Kidney glomerular epithelial cell (primary cell): Measurements from ENCODE around the gene DNASE1L1.

Source experiments
- DNase-seq: peaks from one replicate; lab custom pipeline; 2025; lab: John Stamatoyannopoulos, UW

The DNASE1L1 gene

DNA sequence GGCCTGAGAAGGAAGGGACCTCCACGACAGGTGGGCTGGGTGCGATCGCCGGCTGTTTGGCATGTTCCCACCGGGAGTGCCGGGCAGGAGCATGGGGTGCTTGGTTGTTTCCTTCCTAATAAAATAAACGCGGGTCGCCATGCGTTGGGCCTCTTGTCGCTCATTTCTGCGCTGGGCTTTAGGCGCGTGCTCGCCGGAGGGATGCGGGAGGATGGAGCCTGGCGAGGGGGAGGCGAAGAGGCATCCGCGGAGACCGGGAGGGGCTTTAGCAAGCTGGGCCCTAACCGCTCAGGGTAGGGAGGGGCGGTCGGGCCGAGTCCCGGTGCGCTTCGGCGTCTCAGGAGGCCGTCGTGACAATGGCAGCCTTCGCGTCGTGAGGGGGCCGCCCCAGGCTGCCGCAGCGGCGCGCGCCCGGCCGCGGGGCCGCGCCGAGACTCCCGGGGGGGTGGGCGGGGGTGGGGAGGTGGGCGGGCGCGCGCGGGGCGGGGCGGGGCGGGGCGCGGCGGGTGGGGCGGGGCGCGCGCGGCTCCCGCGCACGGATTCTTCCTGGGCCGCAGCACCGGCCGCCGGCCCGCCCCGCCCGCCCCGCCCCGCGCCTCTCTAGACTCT is 27.4 kb upstream of the DNASE1L1 start:
- DNase-seq, result no peak

DNA sequence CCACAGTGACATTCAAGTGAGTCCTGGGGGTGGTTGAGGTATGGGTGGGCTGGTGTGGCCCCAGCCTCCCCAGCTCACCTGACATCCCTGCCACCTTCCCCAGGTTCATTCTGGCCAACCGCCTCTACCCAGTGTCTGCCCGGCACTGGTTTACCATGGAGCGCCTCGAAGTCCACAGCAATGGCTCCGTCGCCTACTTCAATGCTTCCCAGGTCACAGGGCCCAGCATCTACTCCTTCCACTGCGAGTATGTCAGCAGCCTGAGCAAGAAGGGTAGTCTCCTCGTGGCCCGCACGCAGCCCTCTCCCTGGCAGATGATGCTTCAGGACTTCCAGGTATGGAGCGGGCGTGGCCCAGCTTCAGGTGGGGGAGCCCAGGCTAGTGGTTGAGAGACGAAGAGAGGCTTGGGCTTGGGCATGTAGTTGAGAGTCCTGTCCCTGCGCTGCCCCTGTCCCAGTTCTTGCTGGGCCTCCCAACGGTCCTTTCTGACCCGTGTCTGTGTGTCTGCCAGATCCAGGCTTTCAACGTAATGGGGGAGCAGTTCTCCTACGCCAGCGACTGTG is 26.2 kb upstream of the DNASE1L1 start:
- no peak for DNase-seq

- no peak for DNase-seq
Measured at GRCh38 chrX:154434394-154435168, 25.5 kb upstream of the DNASE1L1 start.

- no peak for DNase-seq
Measured at GRCh38 chrX:154433605-154434004, 24.6 kb upstream of the DNASE1L1 start.

DNA sequence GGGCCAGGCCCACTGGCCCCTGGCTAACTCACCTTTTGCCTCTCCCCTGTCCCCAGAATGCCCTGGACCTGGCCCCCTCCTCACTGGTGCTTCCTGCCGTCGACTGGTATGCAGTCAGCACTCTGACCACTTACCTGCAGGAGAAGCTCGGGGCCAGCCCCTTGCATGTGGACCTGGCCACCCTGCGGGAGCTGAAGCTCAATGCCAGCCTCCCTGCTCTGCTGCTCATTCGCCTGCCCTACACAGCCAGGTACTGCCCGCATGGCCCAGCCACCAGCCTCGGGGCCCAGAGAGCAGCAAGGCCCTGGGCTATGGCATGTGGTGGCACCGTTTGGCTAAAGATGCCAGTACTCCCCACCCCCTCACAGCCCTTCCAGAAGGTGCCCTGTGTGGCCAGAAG is 23.2 kb upstream of the DNASE1L1 start:
- no peak for DNase-seq

GRCh38 chrX:154431341-154431740 is 22.3 kb upstream of the DNASE1L1 start:
- no peak for DNase-seq

DNA sequence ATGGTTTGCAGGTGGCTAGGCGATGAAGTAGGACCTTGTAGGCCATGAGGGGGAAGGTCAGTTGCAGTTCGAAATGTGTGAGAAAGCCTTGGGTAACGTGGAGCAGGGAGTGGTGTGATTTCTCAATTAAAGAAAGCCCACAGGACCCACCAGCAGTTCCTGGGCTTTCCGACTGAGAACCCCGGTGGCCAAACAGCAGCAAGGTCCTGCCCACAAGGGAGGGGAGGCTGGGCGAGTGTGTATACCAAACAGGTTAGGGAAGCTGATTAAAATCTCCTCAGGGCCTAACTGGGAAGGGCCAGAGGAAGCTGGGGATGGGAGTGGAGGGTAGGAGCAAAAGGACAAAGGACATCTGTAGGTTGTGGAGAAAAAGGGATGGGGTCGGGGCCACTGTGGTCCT is 21.9 kb upstream of the DNASE1L1 start:
- no peak for DNase-seq

DNA sequence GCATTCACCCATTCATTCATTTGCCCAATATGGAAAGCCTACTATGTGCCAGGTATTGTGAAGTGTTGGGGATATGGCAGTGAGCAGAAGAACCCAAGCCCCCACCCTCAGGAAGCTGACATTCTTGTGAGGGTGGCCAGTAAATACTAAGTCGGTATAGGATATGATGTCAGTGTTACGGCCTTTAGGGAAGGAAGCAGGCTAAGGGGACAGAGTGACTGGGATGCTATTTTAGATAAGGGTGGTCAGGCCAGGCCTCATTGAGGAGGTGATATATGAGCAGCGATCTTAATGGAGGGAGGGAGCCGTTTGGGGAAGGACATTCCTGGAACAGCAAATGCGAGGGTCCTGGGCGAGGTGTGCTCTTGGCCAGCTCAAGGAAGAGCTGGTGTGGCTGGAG is 21.4 kb upstream of the DNASE1L1 start:
- no peak for DNase-seq

DNA sequence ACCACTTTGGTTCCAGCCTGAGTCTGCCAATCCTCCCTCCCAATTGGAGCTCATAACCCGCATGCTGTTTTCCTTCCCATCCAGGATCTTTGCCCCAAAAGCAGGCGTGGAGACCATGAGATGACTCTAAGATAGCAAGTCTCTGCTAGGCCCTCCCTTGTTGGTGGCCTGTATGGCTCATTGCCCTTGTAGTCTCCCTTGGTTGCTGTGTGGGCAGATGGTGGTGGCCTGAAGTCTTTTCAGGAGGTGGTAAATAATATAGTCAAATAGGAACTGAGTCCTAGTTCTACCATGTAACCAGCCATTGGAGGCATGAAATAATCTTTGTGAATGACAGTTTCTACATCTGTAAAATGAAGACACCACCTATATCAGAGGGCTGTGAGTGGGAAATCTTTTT is 20.7 kb upstream of the DNASE1L1 start:
- DNase-seq, result no peak

GRCh38 chrX:154428176-154429171 is 19.4 kb upstream of the DNASE1L1 start, which contains the start of gene ATP6AP1:
ATP6AP1 (plus strand) TSS chrX:154428677; CDS start chrX:154428693, 16 bp downstream.
- DNase-seq, result peak; percentile 59

DNA sequence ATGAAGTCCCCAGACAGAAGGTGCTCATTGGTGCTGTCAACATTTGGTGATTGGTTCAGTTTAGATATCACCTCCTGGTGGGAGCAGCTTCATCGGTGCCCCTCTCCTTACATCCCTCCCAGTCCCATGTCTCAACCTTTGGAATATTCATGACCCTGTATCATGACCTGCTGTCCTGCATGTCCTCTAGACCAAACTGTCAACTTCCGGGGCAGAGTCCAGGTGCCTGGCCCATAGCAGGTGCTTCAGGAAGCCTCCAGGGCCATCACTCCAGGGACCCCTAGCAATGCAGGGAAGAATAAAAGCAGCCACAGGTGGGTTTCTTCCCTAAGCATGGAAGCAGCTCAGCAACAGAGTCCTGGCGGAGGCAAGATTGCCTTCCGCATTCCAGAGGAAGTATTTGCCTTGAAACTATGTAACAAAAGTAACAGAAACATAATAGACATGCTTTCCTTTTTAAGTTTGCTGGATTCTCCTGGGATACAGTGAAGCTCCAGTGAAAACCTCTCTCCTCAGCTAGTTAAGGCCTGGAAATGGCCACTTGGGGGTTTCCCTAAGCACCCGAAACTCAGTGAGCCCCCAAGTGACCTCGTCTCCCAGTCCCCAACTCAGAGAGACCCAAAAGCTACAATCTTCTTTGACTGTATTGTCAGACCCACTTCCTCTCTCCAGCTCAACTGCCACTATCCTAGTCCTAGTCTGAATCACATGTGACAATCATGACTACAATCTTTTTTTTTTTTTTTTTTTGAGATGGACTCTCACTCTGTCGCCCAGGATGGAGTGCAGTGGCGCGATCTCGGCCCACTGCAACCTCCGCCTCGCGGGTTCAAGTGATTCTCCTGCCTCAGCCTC is 18.1 kb upstream of the DNASE1L1 start:
- no peak for DNase-seq

DNA sequence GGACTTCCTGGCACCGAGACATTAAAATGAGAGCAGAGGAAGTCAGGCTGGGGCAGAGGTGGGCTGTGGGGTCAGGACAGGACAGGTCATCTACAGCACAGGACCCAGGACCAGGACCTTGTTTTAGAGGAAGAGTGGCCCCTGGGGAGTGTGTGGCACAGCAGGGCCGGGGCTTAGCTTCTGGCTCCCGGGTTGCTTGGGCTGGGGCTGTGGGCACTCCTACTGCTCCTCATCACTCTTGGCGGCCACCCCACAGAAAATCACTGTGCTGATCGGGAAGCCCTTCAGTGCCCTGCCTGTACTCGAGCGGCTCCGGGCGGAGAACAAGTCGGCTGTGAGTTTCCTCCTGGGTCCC is 11.3 kb upstream of the DNASE1L1 start:
- DNase-seq, result no peak

- DNase-seq, result no peak
Measured at GRCh38 chrX:154419688-154420401, 10.8 kb upstream of the DNASE1L1 start.

GRCh38 chrX:154419189-154419588 is 10.1 kb upstream of the DNASE1L1 start:
- no peak for DNase-seq

- DNase-seq, result no peak
Measured at GRCh38 chrX:154417157-154417556, 8.1 kb upstream of the DNASE1L1 start.

DNA sequence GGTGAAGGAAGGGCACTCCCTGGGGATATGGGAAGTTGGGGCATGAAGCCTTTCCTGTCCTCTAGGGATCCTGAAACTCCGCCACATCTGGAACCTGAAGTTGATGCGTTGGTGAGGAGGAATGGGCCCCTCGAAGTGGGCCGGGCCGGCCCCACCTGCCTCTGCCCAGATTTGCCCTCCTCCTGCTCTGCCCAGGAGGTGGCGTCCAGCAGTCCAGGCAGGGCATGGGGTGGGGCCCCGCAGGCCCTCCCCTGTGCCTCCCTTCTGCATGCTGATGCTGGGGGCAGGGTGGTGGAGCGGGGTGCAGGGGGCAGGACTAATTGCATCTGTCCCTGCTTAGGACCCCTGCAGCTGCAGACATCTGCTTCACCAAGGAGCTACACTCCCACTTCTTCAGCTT is 4.1 kb upstream of the DNASE1L1 start:
- DNase-seq, result no peak

DNA sequence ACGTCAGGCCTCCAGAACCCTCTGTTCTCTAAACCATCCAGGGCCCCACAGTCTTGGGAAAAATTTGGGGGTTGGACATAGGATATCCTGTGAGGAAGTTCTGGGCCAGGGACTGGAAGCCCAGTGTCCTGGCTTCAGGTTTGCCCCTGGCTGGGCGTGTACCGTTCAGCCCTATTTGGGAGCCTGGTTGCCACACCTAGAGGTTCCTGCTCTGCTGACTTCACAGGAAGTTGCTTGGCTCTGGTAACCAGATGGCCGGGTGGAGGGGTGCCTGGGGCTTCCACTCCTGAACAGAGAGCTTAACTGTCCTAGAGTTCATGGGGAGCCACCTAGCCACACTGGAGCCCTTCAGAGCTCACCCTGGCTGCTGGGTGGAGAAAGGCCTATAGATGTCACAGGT is 3.4 kb upstream of the DNASE1L1 start:
- no peak for DNase-seq

DNA sequence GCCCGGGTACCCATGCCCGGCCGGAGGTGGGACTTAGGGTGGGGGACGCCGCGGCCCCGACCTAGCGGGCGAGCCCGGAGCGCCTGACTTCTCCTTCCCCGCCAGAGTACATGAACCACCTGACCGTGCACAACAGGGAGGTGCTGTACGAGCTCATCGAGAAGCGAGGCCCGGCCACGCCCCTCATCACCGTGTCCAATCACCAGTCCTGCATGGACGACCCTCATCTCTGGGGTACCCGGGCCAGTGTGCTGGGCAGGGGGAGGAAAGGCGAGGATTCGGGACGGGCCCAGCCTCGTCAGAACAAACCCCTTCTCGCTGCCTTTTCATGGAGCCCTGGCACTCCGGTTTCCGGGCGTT is 2.9 kb upstream of the DNASE1L1 start:
- no peak for DNase-seq

- DNase-seq, result no peak
Measured at GRCh38 chrX:154408659-154409221, 314 bp downstream of the DNASE1L1 start.

DNA sequence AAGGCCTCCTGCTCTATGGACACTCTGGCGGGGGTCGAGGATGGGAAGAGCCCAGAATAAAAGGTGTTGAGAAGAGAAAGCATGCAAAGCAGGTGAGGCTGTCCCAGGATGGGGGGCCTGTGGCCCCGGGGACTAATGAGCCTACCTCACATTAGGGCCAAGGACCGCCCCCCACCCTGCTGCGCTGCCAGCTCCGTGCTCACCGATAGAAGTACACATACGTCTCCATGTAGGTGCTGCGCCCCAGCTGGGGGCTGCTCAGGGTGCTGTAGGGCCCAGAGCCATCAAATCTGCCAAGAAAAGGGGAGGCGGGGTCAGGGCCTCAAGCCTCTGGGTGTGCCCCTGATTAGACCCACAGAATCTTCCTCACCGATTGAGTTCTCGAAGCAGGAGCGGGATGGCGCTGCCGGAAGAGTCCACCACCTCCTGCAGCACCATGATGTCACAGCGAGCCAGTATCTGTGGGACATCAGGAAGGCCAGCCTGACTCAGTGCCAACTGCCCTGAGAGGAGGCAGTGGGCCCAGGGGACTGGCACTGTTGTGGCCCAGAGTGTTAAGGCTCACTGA is 4.3 kb downstream of the DNASE1L1 start:
- no peak for DNase-seq
